Measurements from ENCODE around the gene TWIST2. TPM values are rescaled to one million over a fixed set of nuclear protein-coding genes. Genes with fewer than 3 reads are reported as not detected.

Gene TWIST2
- total RNA-seq, 2 donors from 2014 or later = 6.2 to 26.1 TPM

GRCh38 chr2:238846378-238846627 is 1.6 kb upstream of the TWIST2 start:
- Histone ChIP-seq H3K4me3 (peak overlapping the region in 1 of 2 donors; percentile 62), H3K27me3 (peaks cover 0 to 25% of the 10 kb centered on the region in 2 donors)
- DNase-seq (ENCODE audit: low spot score) = no peak

GRCh38 chr2:238846628-238847418 is 1.1 kb upstream of the TWIST2 start:
- Histone ChIP-seq H3K36me3 (no peaks in the 10 kb centered on the region), H3K27me3 (peaks cover 0 to 25% of the 10 kb centered on the region in 2 donors), H3K4me3 (peak overlapping the region; percentile 51 to 62), H3K9me3 (no peaks in the 10 kb centered on the region), H3K27ac (peak overlapping the region; percentile 71 to 76), H3K4me1 (peaks cover 0 to 28% of the 10 kb centered on the region in 2 donors)
- DNase-seq (ENCODE audit: low spot score) = no peak
- no peak for TF ChIP-seq CTCF (IDR thresholded peaks at IDR 0.05)

More at GRCh38 chr2:238846378-238846627, 1.6 kb upstream of the TWIST2 start:
- Histone ChIP-seq H3K36me3 (no peaks in the 10 kb centered on the region), H3K9me3 (no peaks in the 10 kb centered on the region), H3K4me1 (peaks cover 0 to 28% of the 10 kb centered on the region in 2 donors), H3K27ac (peak overlapping the region; percentile 71 to 76)
- no peak for TF ChIP-seq CTCF (IDR thresholded peaks at IDR 0.05)

- peaks cover 0 to 28% of the 10 kb centered on the region in 2 donors for H3K4me1 ChIP-seq
- H3K9me3 ChIP-seq = no peaks in the 10 kb centered on the region
- H3K36me3 ChIP-seq = no peaks in the 10 kb centered on the region
- TF ChIP-seq CTCF (IDR thresholded peaks at IDR 0.05) = no peak
- peak overlapping the region; percentile 51 to 62 for H3K4me3 ChIP-seq
- H3K27ac ChIP-seq = peak overlapping the region; percentile 71 to 76
- peaks cover 0 to 25% of the 10 kb centered on the region in 2 donors for H3K27me3 ChIP-seq
- DNase-seq (ENCODE audit: low spot score) = no peak
Measured at GRCh38 chr2:238847419-238847801, 475 bp upstream of the TWIST2 start.

DNA sequence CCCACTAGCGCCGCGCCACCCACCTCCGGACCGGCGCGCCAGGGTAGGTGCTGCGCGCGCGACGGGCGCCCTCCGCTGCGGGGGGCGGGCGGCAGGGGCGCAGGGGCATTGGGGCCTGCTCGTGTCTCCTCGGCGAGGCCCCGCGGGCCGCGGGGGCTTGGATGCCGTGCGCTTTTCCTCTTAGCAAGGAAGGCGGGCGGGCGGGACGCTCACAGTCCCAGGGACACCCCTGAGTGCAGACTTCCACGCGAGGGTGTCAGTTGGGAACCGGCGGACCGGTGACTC is 748 bp downstream of the TWIST2 start:
- no peak for TF ChIP-seq CTCF (IDR thresholded peaks at IDR 0.05)
- peaks cover 0 to 25% of the 10 kb centered on the region in 2 donors for H3K27me3 ChIP-seq
- H3K36me3 ChIP-seq = no peaks in the 10 kb centered on the region
- peak; percentile 56 for DNase-seq (ENCODE audit: low spot score)
- peaks cover 0 to 28% of the 10 kb centered on the region in 2 donors for H3K4me1 ChIP-seq
- H3K4me3 ChIP-seq = peak overlapping the region; percentile 51 to 62
- H3K9me3 ChIP-seq = no peaks in the 10 kb centered on the region
- H3K27ac ChIP-seq = peak overlapping the region; percentile 55 to 73

GRCh38 chr2:238848976-238849853 is 1.3 kb downstream of the TWIST2 start:
- no peaks in the 10 kb centered on the region for H3K9me3 ChIP-seq
- no peak for TF ChIP-seq CTCF (IDR thresholded peaks at IDR 0.05)
- peaks cover 0 to 28% of the 10 kb centered on the region in 2 donors for H3K4me1 ChIP-seq
- H3K36me3 ChIP-seq = no peaks in the 10 kb centered on the region
- DNase-seq (ENCODE audit: low spot score) = peak; percentile 57
- peak overlapping the region; percentile 55 to 73 for H3K27ac ChIP-seq
- H3K4me3 ChIP-seq = peak overlapping the region; percentile 51 to 62
- H3K27me3 ChIP-seq = peaks cover 0 to 25% of the 10 kb centered on the region in 2 donors

Measured in right atrium auricular region (tissue), 2 donors.